Activated T-helper 1 cell treated with anti-CD3 and anti-CD28 coated beads, Interleukin-2, amount 50 U/mL, for 16 hours (primary cell): ENCODE measurements around the gene CAMLG.
A peak's percentile ranks its signal among the peaks of the same experiment; 100 is the strongest.
"Not testable (repeated sequence)": the region's sequence is repeated elsewhere in the genome, so short reads cannot be mapped to it uniquely, and the experiment has no call there.

Experiments used
- DNase-seq, 2 donors: peaks; one replicate each; pipeline ENCODE4 v3.0.0-alpha.2; 2020; ENCODE audit warnings: low read depth in 1 of 2, low spot score in 1 of 2

CAMLG gene

GRCh38 chr5:134738133-134738962, at the start of gene CAMLG:
Gene CAMLG, plus strand, starts transcription at chr5:134738548. Its CDS starts 73 bp downstream, at chr5:134738621.
- DNase-seq = peak; percentile 93 to 96

GRCh38 chr5:134690144-134690543, 48.2 kb upstream of the CAMLG start:
- not testable (repeated sequence) for DNase-seq

- DNase-seq = no peak
Measured at GRCh38 chr5:134692722-134693121, 45.6 kb upstream of the CAMLG start.

- DNase-seq = no peak
Measured at GRCh38 chr5:134708301-134708700, 30.0 kb upstream of the CAMLG start.

GRCh38 chr5:134714120-134714519, 24.2 kb upstream of the CAMLG start:
- DNase-seq = no peak

- DNase-seq = no peak
Measured at GRCh38 chr5:134714541-134714940, 23.8 kb upstream of the CAMLG start.

- DNase-seq = not testable (repeated sequence)
Measured at GRCh38 chr5:134715466-134715865, 22.9 kb upstream of the CAMLG start.

- no peak for DNase-seq
Measured at GRCh38 chr5:134724872-134725271, 13.5 kb upstream of the CAMLG start.

GRCh38 chr5:134732819-134733218, 5.5 kb upstream of the CAMLG start:
- no peak for DNase-seq

GRCh38 chr5:134735243-134735642, 3.1 kb upstream of the CAMLG start:
- no peak for DNase-seq

- no peak for DNase-seq
Measured at GRCh38 chr5:134736173-134736812, 2.1 kb upstream of the CAMLG start.

GRCh38 chr5:134738963-134739661, 764 bp downstream of the CAMLG start:
- DNase-seq = peak in 1 of 2 donors; percentile 5

GRCh38 chr5:134741052-134741451, 2.7 kb downstream of the CAMLG start:
- DNase-seq = no peak

- DNase-seq = no peak
Measured at GRCh38 chr5:134742134-134742533, 3.8 kb downstream of the CAMLG start.

GRCh38 chr5:134749415-134749814, 11.1 kb downstream of the CAMLG start:
- no peak for DNase-seq

GRCh38 chr5:134758176-134758503, 19.8 kb downstream of the CAMLG start:
- DNase-seq = no peak

- peak; percentile 89 to 90 for DNase-seq
Measured at GRCh38 chr5:134758504-134759341, 20.4 kb downstream of the CAMLG start, which contains the start of gene DDX46. Gene DDX46, plus strand, starts transcription at chr5:134758779. Its CDS starts 160 bp downstream, at chr5:134758939.

- not testable (repeated sequence) for DNase-seq
Measured at GRCh38 chr5:134767528-134768291, 29.4 kb downstream of the CAMLG start.

- DNase-seq = no peak
Measured at GRCh38 chr5:134769206-134769605, 30.9 kb downstream of the CAMLG start.

- no peak for DNase-seq
Measured at GRCh38 chr5:134772461-134773125, 34.2 kb downstream of the CAMLG start.
